MCF 10A (cell line): ENCODE results near the gene SERPINB1. TPM values are rescaled to one million over a fixed set of nuclear protein-coding genes. Genes with fewer than 3 reads are reported as not detected.

ENCODE experiments used
- BruUV-seq: library from RNA; stranded (reverse); fragments of 400-500 nt; replicated peaks from 2 replicates; lab custom pipeline; 2021; lab: Mats Ljungman, UMichigan
- CTCF ChIA-PET: fragments of 300-600 bp; sonication (Branson Sonifier 250); formaldehyde crosslinking; extraction: SDS; loops from one replicate; lab custom pipeline; 2021; ENCODE audit warnings: antibody characterized with exemption, inconsistent platforms; lab: Yijun Ruan, JAX
- POLR2A ChIA-PET: fragments of 300-600, 350-650 bp; sonication (Branson Sonifier 250); formaldehyde crosslinking; extraction: SDS; loops from one replicate; lab custom pipeline; 2020; ENCODE audit warnings: antibody characterized with exemption, inconsistent platforms; lab: Yijun Ruan, JAX
- DNase-seq: peaks from one replicate; pipeline ENCODE4 v3.0.0-alpha.2; 2018; ENCODE audit not compliant: unreplicated experiment
- H3K27ac Mint-ChIP-seq: one replicate; pipeline ENCODE4 v1.8.0; 2022; ENCODE audit warnings: mild to moderate bottlenecking, low read depth, mixed read lengths; ENCODE audit not compliant: unreplicated experiment
- H3K27me3 Mint-ChIP-seq: one replicate; pipeline ENCODE4 v1.8.0; 2022; ENCODE audit warnings: mixed read lengths; ENCODE audit not compliant: insufficient read depth, unreplicated experiment
- H3K36me3 Mint-ChIP-seq: one replicate; pipeline ENCODE4 v1.8.0; 2022; ENCODE audit warnings: mild to moderate bottlenecking, moderate library complexity, mixed read lengths; ENCODE audit not compliant: insufficient read depth, unreplicated experiment
- H3K4me1 Mint-ChIP-seq: one replicate; pipeline ENCODE4 v1.8.0; 2022; ENCODE audit warnings: mixed read lengths; ENCODE audit not compliant: insufficient read depth, unreplicated experiment
- H3K4me3 Mint-ChIP-seq: one replicate; pipeline ENCODE4 v1.8.0; 2022; ENCODE audit warnings: mild to moderate bottlenecking, moderate library complexity, mixed read lengths; ENCODE audit not compliant: unreplicated experiment
- H3K9me3 Mint-ChIP-seq: one replicate; pipeline ENCODE4 v1.8.0; 2022; ENCODE audit warnings: mixed read lengths; ENCODE audit not compliant: unreplicated experiment
- intact Hi-C: fragments of 100-400 bp; cut with micrococcal nuclease; formaldehyde crosslinking; loops from 2 replicates; pipeline ENCODE4 v1.14.1; 2022
- total RNA-seq: library from RNA; stranded (reverse); gene quantifications from 2 replicates; pipeline ENCODE4 v1.2.3, GENCODE V29; 2022
- TF ChIP-seq, protein P1 (sequence below): fragments of 200-600 bp; IDR thresholded peaks from one replicate; pipeline ENCODE4 v1.8.0; 2022; ENCODE audit warnings: antibody characterized with exemption, mild to moderate bottlenecking; ENCODE audit not compliant: unreplicated experiment

The SERPINB1 gene
- total RNA-seq, 1 experiment from 2014 or later, result 20.8 TPM

DNA sequence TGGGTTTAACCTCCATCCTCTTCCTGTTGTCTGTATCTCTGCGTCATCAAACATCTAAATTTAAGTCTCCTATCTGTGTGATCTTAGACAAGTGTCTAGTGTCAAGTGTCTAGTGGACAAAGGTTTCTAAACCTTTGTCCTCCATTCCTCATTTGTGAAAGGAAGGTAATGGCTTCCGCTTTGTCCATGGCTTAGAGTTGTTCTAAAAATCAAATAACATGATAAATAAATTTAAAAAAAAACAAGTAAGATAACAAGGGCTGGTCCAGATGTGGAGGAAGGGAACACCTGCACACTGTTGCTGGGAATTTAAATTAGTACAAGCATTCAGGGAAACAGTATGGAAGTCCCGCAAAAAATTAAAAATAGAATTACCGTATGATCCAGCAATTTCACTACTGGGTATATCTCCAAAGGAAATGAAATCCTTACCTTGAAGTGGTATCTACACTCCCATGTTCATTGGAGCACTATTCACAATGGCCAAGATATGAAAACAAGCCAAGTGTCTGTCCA is 17.6 kb upstream of the SERPINB1 start:
- BruUV-seq, result no TSS peak
- Mint-ChIP-seq H3K4me1 (peaks cover 5% of the 10 kb centered on the region), H3K4me3 (no peak overlapping the region), H3K36me3 (no peaks in the 10 kb centered on the region), H3K27me3 (no peaks in the 10 kb centered on the region), H3K27ac (no peak overlapping the region), H3K9me3 (peaks cover 7% of the 10 kb centered on the region)
- TF ChIP-seq, protein P1, sequence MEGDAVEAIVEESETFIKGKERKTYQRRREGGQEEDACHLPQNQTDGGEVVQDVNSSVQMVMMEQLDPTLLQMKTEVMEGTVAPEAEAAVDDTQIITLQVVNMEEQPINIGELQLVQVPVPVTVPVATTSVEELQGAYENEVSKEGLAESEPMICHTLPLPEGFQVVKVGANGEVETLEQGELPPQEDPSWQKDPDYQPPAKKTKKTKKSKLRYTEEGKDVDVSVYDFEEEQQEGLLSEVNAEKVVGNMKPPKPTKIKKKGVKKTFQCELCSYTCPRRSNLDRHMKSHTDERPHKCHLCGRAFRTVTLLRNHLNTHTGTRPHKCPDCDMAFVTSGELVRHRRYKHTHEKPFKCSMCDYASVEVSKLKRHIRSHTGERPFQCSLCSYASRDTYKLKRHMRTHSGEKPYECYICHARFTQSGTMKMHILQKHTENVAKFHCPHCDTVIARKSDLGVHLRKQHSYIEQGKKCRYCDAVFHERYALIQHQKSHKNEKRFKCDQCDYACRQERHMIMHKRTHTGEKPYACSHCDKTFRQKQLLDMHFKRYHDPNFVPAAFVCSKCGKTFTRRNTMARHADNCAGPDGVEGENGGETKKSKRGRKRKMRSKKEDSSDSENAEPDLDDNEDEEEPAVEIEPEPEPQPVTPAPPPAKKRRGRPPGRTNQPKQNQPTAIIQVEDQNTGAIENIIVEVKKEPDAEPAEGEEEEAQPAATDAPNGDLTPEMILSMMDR, result no peak
- intact Hi-C loops, result no loop called here
- CTCF ChIA-PET, result interaction anchor here (1.1 kb wide), 1 partner anchor 10 kb away, joined by 3 read pairs; no protein-coding TSS in a partner anchor
- POLR2A ChIA-PET, result no interaction called here
- DNase-seq, result no peak

DNA sequence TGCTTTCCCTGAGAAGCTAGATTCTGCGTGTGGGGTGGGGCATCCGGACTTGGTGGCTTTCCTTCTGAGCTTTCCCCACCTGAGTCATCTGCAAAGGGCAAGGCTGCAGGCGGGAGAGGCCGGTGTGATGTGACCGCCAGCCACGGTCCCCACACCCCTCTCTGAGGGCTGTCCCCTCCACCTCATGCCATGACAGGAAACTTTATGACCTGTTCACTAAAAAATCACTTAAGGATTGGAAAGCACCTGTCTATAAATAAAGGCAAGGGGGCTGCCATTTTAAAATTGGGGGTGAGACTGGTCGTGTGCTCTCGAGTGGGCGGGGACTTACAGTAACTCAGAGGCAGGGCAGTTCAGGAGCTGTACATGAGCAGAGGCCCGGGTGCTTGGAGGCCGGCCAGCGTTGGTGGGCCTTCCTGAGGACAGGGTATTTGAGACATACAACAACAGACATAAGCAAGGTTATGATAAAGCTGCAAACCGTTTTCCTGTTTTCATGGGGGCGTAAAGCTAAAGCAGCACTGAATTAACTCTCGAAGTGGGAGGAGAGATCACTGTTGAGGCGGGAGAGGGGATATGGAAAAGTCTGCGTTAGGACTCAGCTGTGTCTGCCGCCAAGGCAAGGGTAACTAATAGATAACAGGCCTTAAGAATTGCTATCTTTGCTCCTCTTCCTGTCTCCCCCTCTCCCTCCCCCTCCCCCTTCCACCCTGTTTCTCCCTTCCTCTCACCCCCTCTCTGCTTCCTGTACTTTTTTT is 16.1 kb upstream of the SERPINB1 start:
- H3K36me3 Mint-ChIP-seq, result no peaks in the 10 kb centered on the region
- TF ChIP-seq, protein P1, result no peak
- CTCF ChIA-PET, result interaction anchor here (0.7 to 4.9 kb wide), 7 partner anchors 9 to 67 kb away, joined by 3 to 31 read pairs (median 3); no protein-coding TSS in a partner anchor
- DNase-seq, result peak; percentile 75
- POLR2A ChIA-PET, result no interaction called here
- peaks cover 5% of the 10 kb centered on the region for H3K4me1 Mint-ChIP-seq
- H3K9me3 Mint-ChIP-seq, result peaks cover 7% of the 10 kb centered on the region
- intact Hi-C loops, result no loop called here
- no peak overlapping the region for H3K4me3 Mint-ChIP-seq
- BruUV-seq, result no TSS peak
- H3K27me3 Mint-ChIP-seq, result no peaks in the 10 kb centered on the region
- H3K27ac Mint-ChIP-seq, result no peak overlapping the region

DNA sequence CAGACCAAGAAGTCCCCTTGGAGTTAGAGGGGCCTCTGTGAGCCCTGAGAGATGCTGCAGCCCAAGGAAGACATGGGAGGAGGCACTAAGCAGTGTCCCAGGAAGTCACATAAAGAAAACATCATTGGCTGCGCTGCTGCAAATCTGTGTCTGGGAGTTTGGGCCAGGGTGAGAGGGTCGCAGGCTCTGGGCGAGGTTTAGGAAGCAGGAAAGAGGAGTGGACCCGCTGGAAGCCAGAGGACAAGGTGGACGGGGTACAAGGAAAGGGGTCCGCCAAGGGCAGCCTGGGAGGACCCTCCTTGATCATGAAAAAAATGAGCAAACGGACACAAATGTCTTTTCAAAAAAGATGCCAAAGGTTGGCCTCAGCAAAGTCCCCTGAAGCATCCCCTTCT is 15.5 kb upstream of the SERPINB1 start:
- TF ChIP-seq, protein P1, result no peak
- H3K4me1 Mint-ChIP-seq, result peaks cover 5% of the 10 kb centered on the region
- no peak overlapping the region for H3K27ac Mint-ChIP-seq

DNA sequence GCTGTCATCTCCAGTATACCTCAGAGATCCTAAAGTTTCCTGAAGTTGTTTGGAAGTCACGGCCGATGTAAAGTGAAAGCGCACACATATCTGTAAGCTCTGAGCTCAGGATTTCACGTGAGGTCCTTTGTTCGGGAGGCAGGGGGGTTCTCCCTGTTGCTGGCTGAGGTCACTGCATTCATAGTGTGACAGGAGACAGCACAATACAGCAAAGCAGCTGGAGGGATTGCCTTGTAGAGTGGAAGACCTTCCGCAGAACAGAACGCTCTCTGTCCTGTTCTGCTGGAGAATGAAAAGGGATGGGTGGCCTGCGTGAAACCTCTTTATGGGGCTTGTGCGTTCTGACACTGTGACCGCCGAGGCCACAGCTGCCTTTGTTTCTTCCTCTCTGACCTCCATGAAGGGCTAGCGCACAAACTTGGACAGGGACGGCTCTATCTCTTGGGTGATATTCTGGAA is 13.4 kb upstream of the SERPINB1 start:
- BruUV-seq, result no TSS peak
- intact Hi-C loops, result no loop called here
- H3K9me3 Mint-ChIP-seq, result no peaks in the 10 kb centered on the region
- H3K27ac Mint-ChIP-seq, result no peak overlapping the region
- CTCF ChIA-PET, result interaction anchor here (0.6 to 4.9 kb wide), 7 partner anchors 8 to 77 kb away, joined by 3 to 31 read pairs (median 5); no protein-coding TSS in a partner anchor
- TF ChIP-seq, protein P1, result no peak
- H3K4me3 Mint-ChIP-seq, result no peak overlapping the region
- peaks cover 5% of the 10 kb centered on the region for H3K4me1 Mint-ChIP-seq
- no peaks in the 10 kb centered on the region for H3K36me3 Mint-ChIP-seq
- no peak for DNase-seq
- H3K27me3 Mint-ChIP-seq, result no peaks in the 10 kb centered on the region
- POLR2A ChIA-PET, result no interaction called here

More for the DNA sequence above, 15.5 kb upstream of the SERPINB1 start:
- ChIA-PET CTCF (interaction anchor here (0.7 to 4.9 kb wide), 5 partner anchors 10 to 66 kb away, joined by 3 to 31 read pairs (median 3); no protein-coding TSS in a partner anchor), POLR2A (no interaction called here)
- no peaks in the 10 kb centered on the region for H3K36me3 Mint-ChIP-seq
- H3K4me3 Mint-ChIP-seq, result no peak overlapping the region
- no TSS peak for BruUV-seq
- no peak for DNase-seq
- intact Hi-C loops, result no loop called here
- H3K9me3 Mint-ChIP-seq, result peaks cover 7% of the 10 kb centered on the region
- no peaks in the 10 kb centered on the region for H3K27me3 Mint-ChIP-seq
